Activated CD4-positive, alpha-beta T cell treated with anti-CD3 and anti-CD28 coated beads for 4 hours (primary cell): ENCODE measurements around the gene ERP44.
A peak's percentile ranks its signal among the peaks of the same experiment; 100 is the strongest.
"Not testable (repeated sequence)": the region's sequence is repeated elsewhere in the genome, so short reads cannot be mapped to it uniquely, and the experiment has no call there.

Source experiments
- DNase-seq, 2 donors: peaks; one replicate each; pipeline ENCODE4 v3.0.0-alpha.2; 2020

The ERP44 gene

DNA sequence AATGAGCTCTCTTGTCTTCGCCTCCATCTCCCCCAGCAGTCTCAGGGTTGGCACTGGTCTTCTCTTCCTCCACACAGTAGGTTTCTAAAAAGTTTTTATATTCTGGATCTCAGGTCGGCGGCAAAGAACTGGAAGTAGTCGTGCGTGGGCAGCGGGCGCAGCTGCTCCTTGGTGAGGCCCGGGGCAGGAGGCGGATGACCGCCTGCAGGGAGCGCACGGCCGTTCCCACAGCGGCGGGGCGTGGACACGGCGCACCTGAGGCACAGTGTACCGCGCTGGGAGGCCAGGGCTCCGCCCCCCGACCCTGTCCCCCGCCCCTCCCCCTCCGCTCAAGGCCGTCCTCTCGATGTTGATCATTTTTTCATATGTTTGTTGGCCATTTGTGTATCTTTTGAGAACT, 99.9 kb downstream of the ERP44 start:
- DNase-seq, result no peak

DNA sequence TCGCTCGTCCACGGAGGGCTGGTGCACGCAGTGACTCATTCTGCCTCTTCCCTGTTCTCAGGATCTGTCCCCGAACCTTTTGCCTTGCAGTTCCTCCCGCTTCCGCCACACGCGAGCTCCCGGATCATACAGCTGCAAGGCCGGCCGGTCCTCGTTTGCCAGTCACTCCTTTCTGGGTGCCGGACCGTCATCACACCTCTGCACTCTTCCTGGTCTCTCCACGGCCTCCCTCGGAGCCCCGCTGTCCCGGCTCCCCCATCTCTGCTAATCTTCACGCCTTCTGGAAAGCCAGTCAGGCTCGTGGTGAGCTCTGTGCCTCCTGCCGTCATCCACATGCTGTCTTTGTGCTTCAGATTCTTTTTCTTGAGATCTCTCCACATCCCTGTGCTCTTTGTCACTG, 100.5 kb downstream of the ERP44 start:
- DNase-seq, result no peak

DNA sequence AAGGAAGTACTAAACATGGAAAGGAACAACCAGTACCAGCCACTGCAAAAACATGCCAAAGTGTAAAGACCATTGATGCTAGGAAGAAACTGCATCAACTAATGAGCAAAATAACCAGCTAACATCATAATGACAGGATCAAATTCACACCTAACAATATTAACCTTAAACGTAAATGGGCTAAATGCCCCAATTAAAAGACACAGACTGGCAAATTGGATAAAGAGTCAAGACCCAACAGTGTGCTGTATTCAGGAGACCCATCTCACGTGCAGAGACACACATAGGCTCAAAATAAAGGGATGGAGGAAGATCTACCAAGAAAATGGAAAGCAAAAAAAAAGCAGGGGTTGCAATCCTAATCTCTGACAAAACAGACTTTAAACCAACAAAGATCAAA, 108.3 kb downstream of the ERP44 start:
- not testable (repeated sequence) for DNase-seq

DNA sequence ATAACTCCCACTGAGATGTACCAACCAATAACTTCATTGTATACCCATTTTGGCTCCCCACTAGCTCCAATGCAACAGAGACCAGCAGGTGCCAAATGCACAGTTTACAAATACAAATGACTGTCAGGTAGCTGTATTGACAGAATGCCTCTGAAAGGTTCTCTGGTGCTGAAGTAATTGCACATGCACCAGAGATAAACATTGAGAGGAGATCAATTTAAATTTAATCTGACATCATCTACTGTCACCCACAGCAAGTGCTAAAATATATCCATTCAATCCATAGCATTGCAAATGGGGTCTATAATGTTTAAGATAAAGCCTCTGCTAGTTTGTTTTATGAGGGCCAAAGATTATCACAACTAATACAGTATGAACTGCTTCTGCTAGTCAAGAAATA, 112.2 kb downstream of the ERP44 start:
- DNase-seq, result no peak

DNA sequence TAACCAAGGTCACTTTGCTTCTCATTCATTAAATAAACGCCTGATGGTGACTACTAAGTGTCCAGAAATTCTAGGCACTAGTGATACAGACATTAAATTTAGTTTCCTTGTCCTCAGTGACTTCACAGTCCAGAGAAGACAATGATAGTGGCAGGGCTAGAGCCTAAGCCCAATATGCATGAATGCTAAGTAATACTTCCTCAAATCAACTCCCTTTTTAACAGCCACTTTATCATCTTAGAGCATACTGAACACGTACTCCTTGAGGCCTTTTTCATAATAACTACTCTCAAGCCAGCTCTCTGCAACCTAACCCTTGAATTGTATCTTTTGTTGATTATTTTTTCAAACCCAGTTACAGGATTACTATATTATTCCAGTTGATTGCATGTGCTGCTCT, 118.2 kb downstream of the ERP44 start:
- DNase-seq, result no peak

GRCh38 chr9:99978221-99978620, 120.6 kb downstream of the ERP44 start:
- DNase-seq, result no peak

- no peak for DNase-seq
Observed at GRCh38 chr9:99977033-99977792, 121.6 kb downstream of the ERP44 start.

GRCh38 chr9:99973455-99973854, 125.3 kb downstream of the ERP44 start:
- no peak for DNase-seq

DNA sequence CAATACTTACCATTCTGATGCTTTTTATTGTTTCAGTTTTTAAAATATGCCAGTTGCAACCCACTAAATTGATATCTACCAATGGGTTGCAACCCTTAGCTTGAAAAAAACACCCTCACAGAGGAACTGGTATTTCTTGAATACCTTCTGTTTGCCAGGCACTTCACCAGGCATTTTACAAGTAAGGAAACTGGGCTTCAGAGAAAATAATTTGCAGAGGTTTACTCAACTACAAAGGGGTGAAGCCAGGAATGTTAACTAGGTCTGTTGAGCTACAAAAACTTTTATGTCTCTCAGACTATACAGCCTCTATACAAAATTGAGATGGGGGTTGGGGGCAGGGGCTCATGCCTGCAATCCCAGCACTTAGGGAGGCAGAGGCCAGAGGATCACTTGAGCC, 127.4 kb downstream of the ERP44 start:
- no peak for DNase-seq

DNA sequence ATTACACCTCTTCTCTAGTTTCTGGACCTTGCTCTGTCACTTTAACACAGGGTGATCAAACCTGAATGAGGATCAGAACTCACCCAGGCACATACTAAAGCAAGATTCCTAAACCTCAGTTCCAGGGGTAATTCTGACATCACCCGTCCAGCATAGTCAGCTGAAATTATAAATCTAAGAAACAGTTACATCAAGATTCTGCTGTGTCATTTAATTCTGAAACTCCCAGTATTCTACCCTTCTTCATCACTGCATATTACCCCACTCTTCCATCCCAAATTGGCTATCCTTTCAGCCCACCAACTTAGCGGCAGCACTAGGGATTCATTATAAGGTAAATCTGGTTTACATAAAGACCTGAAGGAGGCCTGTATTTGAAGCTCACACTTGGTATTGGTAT, 128.3 kb downstream of the ERP44 start:
- no peak for DNase-seq

DNA sequence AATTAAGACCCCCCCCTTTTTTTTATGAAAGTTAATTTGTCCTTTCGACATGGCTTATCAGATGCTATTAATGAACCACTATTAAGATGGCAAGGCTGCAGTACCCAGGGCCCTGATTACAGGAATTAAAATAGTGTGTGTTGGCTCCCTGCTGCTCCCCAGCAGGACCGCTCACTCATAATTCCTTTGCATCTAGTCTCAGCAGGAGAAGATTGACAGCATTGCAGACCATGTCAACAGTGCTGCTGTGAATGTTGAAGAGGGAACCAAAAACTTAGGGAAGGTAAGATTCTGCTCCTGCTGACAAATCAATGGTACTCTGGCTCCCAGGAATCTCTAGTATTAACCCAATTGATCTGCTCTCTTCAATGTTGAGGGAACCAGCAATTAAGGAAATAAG, 131.3 kb downstream of the ERP44 start:
- no peak for DNase-seq

GRCh38 chr9:99966716-99967115, 132.1 kb downstream of the ERP44 start:
- DNase-seq, result no peak

- DNase-seq, result no peak
Observed at GRCh38 chr9:99966001-99966400, 132.8 kb downstream of the ERP44 start.

DNA sequence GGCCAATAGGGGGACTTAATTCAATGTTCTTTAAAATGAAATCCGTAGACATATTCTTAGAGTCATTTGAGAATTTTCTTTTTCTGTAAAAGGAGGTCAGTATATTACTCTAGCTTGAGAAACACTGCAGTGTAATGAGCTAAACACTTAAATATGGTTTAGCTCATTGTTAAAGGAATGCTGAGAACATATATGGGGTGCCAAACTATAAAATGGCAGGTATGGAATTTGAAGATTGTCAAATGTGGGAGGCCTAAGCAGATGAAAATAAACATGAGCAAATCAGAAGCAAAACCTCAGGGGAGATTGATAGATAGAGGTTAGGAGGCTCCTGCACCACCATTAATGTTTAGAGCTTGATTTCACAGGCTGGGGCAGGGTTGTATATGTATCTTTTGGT, 134.5 kb downstream of the ERP44 start:
- DNase-seq, result no peak

- DNase-seq, result no peak
Observed at GRCh38 chr9:99962680-99963261, 136.0 kb downstream of the ERP44 start.

DNA sequence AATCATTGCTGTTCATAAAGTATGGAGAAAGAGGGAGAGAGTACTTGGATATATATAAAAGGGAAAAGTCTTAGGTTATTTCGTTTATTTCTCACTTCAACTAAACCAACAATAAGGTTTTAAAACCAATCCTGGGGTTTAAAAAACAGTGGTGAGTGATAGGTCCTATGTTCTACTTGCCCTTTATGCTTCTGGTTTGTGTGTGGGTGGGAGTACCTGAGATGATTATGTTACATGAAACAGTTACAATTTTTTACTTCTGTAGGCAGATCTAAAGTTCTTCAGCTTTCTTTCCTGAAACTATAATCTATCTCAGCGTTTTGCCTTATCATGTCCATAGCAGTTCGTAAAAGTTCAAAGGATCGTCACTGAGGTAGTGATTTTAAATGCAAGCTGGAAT, 143.2 kb downstream of the ERP44 start:
- peak in 1 of 2 donors; percentile 1 for DNase-seq

DNA sequence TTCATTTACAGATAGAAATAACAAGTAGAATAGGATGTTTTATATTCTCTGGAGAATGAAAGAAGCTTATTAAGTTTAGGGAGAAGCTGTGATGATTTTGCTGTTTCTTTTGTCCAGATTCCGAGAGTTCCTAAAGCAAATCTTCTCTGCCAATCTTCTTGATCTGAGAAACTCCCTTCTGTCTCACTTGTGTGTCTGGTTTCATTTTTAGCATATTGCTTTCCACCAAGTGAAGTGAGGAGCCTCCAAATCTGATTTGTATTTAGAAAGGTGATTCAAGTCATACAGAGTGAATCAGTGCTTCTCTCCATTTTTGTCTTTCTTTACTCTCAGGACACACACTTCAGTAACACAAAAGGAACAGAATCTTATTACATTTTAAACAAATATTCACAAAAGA, 144.0 kb downstream of the ERP44 start:
- DNase-seq, result no peak

GRCh38 chr9:99953861-99954507, 144.8 kb downstream of the ERP44 start:
- DNase-seq, result no peak

- DNase-seq, result no peak
Observed at GRCh38 chr9:99948896-99949295, 149.9 kb downstream of the ERP44 start.

DNA sequence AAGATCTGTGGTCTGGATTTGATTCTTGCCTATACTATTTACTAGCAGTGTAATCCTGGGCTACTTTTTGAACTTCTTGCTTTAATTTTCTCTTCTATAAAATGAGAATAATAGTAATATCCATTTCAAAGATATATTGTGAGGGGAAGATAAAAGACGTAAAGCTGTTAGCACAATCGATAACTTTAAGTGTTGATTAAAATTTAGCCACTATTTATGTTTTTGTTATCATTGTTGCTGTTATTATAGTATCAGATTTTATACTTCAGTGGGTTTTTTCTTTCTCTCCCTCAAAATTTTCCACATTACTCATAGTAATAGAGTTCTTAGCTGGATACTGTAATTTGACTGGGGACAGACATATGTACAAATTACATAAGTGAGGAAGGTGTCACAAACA, 150.3 kb downstream of the ERP44 start:
- DNase-seq, result no peak

- no peak for DNase-seq
Observed at GRCh38 chr9:99947395-99947794, 151.4 kb downstream of the ERP44 start.

DNA sequence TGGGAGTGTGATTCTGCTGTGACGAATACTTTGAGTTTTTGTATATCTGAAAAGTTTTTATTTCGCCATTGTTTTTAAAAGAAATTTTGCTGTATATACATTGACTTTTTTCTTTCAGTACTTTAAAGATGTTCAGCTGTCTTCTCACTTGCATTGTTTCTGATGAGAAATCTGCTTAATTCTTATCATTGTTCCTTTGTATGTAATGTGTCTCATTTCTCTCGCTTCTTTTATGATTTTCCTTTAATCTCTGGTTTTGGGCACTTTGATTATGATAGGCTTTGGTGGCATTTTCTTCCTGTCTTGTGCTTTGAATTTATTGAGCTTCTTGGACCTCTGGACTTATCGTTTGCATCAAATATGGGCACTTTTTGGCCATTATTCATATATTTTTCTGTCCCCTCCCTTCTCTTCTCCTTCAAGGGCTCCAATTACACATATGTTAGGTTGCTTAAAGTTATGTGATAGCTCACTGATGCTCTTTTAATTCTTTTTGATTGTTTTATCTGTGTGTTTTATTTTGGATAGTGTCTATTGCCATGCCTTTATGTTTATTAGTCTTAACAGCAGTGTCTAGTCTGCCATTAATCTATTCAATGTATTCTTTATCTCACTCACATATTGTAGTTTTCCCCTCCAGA, 161.7 kb downstream of the ERP44 start:
- no peak for DNase-seq

- no peak for DNase-seq
Observed at GRCh38 chr9:99931155-99931840, 167.5 kb downstream of the ERP44 start.
